GM12873 (cell line): ENCODE data around the gene UCN2.

Experiments used
- CTCF ChIP-seq: IDR thresholded peaks from 2 replicates; pipeline ENCODE4 v1.5.1; 2012; ENCODE audit warnings: low read depth, mild to moderate bottlenecking, moderate library complexity, low read length, control low read depth; ENCODE audit not compliant: insufficient read depth; ENCODE audit errors: missing control alignments

UCN2 gene

GRCh38 chr3:48599509-48600285 lies 36.1 kb upstream of the UCN2 start:
- no peak for TF ChIP-seq CTCF

- no peak for TF ChIP-seq CTCF
Observed at GRCh38 chr3:48599077-48599501, 35.5 kb upstream of the UCN2 start.

GRCh38 chr3:48598323-48599076 lies 34.9 kb upstream of the UCN2 start:
- TF ChIP-seq CTCF = no peak

GRCh38 chr3:48597408-48597800 lies 33.8 kb upstream of the UCN2 start:
- no peak for TF ChIP-seq CTCF

GRCh38 chr3:48596676-48597407 lies 33.3 kb upstream of the UCN2 start:
- no peak for TF ChIP-seq CTCF

GRCh38 chr3:48596157-48596556 lies 32.6 kb upstream of the UCN2 start:
- no peak for TF ChIP-seq CTCF

- no peak for TF ChIP-seq CTCF
Observed at GRCh38 chr3:48595526-48596121, 32.0 kb upstream of the UCN2 start.
